ENCODE results near the gene PIPOX.

Gene PIPOX

DNA sequence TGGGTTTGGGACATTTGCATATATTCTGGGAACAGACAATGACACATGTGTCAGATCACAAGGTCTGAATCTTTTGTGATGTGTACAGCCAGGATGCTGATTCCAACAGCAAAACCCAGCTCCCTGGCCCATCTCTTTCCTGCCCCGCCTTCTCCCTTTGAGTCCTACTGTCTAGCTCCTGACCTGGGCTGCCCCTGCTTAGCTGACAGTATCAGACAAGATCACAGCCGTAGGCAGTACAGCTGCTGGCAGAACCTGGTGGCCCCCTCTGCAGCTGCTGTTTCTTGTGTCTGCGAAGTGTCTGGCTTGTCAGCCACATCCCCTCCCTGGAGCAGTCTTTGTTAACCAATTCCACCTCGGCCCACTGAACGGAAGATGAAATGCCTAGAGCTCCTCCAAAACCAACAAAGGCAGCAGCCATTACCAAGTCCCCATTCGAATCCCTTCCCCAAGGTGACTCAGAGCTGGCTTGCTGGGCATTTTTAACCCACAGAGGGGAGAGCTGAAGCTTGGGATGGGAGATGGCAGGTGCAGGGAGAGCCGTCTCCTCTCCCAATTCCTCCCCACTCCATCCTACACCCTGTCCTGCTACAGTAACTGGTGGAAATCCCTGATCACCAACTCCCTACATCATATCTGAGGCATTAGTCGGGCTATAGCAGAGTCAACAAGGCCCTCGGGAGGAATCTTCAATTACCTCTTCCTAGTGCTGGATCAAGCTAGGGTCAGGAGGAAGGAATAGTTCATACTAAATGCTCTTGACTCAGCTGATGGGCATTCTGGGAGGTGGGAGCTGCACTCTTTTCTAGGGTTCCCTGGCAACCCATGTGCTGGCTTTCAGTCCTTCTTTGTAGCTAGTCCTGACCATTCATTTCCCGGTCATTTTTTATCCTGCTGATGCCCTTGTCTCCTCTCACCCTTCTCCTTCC lies 5.8 kb downstream of the PIPOX start:
- no peak for DNase-seq

DNA sequence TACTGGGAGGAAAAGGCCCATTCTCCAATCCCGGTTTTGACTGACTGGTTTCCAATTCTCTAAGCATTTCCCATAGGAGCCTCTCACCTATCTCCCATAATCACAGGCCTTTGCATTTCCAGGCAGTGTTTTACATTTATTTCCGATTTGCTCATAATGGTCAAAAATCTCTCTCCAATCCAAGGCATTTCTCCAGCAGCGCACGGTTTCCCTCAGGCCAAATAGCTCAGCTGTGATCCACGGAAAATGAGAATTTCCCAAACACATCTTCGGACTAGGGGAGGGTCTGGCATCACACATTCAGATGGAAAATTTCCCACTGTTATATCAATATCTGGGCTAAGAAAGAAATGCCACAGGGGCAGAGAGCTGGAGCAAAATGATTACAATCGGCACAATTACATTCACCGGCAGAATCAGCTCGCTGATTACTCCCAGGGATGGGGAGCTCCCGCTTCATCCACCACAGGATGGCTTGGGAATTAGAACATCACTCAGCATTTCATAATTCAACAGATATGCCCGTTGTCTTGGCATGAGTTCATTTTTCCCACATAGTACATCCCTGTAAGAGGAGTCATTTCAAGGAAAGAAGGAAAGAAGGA lies 6.7 kb downstream of the PIPOX start:
- no peak for DNase-seq

DNA sequence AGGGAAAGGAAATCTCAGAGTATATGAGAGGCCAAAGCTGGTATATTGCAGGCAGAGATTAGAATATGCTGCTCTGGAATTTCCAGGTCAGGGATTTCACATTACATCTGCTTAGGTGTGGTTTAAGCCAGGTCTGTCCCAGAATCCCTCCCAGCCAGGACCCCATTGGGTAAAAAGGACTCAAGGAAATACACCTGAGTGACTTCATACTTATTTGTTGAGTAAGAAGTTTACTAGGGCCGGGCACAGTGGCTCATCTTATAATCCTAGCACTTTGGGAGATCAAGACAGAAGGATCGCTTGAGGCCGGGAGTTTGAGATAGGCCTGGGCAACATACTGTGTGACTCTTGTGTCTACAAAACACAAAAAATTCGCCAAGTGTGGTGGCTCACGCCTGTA lies 7.2 kb downstream of the PIPOX start:
- DNase-seq, result no peak

DNA sequence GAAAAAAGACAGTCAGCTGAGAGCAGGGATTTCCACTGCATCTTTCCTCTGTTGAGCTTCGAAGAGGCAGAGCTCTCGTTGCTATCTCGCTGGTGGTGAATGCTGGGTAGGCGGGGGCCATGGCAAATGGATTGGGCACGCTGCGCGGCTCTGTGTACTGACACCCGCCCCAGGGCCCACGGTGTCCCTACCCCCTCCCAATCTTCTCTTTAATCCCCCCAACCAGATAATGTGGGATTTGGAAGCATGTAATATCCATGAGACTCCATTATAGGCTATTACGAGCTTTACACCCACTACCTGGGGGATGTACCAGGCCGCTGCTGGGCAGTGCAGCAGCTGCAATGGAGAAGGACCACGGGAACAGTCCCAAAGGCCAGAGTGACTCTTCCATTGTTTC lies 8.3 kb downstream of the PIPOX start:
- no peak for DNase-seq

DNA sequence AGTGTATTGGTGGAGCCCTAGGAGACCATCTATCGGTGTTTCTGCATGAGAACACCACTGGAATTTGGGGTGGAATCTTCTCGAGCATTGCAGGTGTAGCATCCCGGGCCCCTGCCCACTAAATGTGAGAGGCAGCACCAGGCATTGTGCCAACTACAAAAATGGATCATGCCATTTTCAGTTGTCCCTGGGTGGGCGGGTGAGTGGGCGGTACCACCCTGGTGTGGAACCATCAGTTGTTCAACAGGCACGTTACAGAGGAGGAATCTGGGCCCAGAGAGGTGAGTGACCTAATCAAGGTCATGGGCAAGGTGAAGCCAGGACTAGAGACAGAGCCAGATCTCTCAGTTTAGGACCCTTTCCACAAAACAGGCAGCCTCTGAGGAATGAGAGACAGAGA lies 8.8 kb downstream of the PIPOX start:
- no peak for DNase-seq

DNA sequence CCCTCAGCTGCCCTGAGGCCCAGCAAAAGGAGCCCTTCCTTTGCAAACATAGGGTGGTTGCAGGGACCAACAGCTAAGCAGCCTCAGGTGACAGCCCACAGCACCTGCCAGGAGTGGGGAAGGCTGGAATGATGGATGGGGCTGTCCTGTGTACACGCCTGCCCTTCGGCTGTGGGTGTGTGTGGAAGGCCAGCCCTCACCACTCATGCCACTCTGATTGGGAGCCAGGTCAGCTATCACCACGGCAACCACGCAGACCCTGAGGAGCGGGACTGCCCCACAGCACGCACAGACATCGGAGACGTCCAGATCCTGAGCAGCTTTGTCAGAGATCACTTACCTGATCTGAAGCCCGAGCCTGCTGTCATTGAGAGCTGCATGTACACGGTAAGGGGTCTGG lies 11.9 kb downstream of the PIPOX start:
- no peak for DNase-seq

DNA sequence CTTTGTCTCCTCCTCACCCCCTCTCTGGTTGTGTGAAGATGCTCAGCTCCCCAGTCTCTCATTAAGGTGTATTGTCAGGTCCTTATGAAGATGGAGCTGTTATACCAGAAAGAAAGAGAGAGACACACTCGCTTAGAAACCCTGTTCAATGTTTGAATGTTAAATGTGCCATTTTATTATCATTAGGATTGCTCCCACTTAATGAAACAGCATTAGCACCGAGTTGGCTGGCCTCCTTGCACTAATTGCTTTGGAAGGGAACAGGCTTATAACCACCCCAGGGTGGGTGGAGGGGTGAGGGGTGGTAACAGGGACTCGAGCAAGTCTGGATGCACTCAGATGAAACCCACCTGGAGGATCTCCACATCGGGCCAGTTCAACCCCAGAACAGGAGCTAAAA lies 14.4 kb downstream of the PIPOX start:
- DNase-seq, result no peak

DNA sequence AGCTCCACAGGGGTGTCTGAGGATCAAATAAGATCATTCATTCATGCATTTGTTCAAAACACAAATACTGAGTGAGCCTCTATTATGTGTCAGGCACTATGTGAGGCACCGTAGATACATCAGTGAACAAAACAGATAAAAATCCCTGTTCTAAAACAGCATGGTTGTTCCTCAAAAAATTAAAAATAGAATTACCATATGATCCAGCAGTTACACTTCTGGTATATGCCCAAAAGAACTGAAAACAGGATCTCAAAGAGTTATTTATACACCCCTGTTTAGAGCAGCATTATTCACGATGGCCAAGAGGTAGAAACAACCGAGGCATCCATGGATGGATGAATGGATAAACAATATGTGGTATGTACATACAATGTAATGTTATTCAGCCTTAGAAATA lies 15.4 kb downstream of the PIPOX start:
- no peak for DNase-seq

DNA sequence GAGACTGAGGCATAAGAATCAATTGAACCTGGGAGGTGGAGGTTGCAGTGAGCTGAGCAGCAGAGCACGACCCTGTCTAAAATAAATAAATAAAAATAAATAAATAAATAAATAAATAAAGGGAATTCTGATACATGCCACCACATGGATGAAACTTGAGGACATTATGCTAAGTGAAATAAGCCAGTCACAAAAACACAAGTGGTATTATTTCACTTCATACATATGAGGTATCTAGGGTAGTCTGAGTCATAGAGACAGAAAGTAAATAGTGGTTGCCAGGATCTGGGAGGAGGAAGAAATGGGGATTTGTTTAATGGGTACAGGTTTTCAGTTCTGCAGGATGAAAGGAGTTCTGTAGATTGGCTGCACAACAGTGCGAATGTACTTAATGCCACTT lies 16.3 kb downstream of the PIPOX start:
- DNase-seq, result no peak

DNA sequence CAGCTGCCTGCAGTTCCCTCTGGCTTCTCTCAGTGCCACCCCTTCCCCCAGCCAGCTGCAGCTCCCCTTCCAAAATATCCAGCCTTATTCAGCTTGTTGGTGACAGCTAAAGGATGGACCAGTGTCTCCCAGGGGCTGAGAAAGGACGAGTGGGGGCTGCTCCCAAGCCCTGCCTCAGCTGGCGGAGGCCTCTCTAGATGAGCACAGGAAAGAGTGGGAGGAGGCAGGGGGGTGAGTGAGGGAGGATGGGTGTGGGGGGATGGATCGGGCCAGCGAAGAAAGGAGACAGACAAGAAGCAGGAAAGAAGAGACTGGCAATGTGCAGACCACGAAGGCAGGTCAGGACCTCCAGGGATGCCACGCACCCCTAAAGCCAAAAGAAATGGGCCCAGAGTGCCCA lies 17.5 kb downstream of the PIPOX start:
- no peak for DNase-seq

DNA sequence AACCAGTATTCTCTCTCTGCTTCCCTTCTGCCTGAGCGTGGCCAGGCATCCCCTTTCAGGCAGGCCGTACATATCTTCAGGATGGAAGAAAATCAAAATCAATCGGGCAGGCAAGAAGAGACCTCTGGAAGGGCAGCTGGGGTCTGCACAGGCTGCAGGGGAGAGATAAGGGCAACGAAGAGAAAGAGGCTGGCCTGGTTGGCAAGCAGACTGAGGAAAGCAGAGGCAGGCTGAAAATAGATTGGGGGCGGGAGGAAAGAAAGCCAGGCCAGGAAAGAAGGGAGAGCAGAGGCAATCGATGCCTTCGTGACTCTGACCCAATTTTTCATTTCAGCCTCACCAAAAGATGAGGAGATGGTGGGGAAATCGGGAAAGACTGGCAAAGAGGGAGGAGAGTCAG lies 18.1 kb downstream of the PIPOX start:
- DNase-seq, result no peak

DNA sequence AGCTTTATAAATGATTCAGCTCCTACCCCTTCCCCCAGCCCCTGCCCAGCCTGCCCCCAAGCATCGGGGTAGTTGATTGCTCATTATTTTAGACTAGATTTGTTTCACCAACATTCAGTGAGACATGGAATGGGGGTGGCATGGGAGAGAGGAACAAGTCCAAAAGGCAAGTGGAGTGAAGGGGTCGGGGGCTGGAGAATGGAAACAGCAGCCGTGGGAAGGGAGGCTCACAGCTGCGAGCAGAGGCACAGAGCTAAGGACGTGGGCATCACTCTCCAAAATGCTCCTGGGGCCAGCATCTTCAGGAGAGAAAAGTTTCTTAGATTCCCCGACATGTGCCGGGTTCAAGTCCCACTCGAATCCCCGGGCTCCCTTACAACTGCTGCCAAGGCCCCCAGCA lies 19.3 kb downstream of the PIPOX start:
- DNase-seq, result no peak

DNA sequence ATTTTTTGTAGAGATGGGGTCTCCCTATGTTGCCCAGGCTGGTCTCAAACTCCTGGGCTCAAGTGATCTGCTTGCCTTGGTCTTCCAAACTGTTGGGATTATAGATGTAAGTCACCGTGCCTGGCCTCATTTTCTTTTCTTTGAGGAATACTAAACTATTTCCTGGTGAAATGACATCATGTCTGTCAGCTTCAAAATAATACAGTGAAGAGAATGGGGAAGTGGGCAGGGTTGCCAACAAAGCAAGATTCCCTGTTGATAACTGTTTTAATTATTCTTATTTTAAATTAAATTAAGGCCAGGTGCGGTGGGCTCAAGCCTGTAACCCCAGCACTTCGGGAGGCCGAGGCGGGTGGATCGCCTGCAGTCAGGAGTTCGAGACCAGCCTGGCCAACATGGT lies 21.1 kb downstream of the PIPOX start:
- DNase-seq, result no peak

DNA sequence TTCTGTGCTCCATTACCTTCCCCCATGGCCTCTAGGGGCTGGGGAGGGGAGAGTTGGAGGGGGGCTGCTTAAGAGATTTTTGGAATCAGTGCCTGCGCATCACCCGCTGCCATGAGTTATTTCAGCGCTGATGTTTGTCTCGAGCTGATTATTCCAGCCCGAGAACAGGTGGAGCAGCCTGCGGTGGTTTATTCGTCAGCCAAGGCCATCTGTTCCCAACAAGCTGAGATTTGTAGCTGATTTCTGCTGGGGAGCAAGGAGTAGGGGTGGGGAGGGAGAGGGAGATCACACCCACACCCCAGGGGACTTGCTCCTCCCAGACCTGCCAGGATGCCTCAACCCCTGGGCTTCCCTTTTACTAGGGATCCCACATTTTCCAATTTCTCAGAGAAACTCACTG lies 23.1 kb downstream of the PIPOX start:
- no peak for DNase-seq

DNA sequence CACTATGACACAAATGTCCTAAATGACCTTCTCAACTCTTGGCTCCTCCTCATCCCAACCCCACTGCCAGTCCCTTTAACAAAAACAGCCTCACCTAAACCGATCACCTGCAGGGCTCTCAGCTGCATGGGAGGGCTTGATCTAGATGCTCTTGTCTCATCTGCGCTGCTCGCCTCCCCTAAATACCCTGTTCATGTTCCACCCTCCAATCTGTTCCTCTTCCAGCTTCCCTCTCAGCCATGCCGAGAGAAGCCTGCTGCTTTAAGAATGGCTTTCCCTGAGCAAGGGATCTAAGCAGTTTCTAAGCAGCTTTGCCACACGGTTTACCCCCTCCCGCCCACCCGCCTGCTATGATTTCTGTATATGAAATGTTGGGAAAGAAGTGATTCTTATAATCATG lies 23.7 kb downstream of the PIPOX start:
- DNase-seq, result no peak

DNA sequence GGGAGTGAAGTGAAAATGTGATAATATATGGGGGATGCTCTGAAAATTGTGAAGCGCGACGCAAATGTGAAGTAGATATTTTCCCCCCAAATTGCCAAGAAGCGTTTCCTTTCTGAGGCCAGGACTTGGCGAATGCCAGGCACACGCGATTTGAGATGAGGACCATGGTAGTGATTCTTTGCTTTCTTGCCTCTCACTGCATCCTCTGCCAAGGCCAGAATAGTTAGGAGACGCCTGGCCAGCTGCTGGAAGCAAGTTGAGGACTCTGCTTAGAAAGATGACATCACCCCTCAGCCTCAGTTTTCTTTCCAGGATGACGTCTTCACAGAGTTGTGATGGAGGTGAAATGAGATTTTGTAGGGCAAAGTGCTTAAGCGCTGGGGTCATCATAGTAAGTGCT lies 25.9 kb downstream of the PIPOX start:
- DNase-seq, result no peak

DNA sequence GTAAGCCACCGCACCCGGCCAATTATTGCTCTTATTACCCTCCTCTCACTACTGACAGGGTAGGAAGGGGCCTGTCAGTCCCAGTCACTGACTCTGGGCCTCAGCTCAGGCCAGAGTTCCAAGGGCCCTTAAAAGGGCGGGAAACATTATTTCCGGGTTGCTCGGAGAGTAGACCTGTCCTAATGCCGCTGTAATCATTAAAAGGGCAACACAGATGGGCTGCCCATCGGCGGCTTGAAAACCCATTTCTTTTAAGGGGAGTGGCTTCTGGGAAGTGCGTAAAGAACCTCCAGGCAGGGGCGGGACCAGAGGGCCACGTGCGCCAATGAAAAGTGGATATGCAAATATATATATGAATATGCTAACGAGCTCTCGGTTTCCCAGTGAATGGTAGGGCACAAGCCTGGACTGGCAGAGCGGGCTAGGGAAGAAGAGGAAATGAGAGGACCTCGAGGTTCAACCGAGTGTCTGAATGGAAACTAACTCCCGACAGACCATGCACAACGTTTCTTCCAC lies 26.6 kb downstream of the PIPOX start:
- DNase-seq, result no peak

DNA sequence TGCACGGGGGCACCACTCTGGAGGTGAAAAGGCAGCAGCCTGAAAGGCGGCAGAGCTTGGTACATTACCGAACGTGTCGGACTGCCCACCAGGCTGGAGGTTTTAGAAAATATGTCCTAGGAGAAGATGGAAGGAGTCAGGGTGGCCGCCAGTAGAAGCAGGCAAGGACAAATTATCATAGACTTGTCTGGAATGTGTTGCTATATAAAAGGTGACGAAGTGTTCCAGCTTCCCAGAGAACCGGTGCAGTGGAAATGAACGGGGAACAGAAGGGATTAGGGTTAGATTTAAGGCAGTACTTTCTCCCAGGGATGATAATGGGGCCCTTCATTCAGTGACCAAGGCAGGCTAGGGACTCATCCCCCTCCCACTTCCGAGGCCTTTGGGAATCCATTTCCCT lies 27.4 kb downstream of the PIPOX start:
- DNase-seq, result no peak

DNA sequence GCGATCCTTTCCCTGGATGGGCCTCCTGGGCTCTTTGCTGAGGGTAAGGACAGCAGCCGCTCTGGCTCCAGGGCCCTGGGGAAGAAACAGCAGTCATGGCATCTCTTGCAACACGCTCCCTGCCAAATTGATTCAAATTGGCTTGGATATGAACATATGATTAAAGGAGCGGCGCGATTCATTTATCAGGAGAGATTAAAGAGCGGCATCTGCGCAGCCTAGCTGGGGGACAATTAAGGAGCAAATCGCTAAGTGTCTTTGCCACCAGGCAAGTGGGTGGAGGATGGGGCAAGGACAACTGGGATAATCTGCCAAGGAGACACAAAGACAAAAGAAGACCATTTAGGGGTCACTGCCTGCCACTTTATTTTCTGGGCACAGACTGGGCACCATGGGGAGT lies 27.8 kb downstream of the PIPOX start:
- no peak for DNase-seq

DNA sequence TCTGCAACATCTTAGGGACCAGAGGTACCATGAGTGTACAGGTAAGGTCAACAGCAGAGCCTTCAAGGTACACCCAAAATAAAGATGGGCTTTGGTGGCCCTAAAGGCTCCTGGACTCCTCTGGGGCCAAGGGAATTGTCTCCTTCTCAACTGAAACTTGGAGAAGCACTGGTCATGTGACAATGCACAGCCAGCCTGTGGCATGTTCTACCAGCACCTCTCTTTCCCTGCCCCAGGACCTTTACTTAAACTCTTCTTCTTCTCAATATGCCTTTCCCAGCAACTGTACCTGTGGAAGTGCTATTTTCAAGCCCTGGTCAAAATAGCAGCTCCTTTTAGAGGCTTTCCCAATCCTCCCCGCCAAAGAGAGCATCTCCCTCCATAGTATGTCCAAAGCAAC lies 28.4 kb downstream of the PIPOX start:
- DNase-seq, result no peak

DNA sequence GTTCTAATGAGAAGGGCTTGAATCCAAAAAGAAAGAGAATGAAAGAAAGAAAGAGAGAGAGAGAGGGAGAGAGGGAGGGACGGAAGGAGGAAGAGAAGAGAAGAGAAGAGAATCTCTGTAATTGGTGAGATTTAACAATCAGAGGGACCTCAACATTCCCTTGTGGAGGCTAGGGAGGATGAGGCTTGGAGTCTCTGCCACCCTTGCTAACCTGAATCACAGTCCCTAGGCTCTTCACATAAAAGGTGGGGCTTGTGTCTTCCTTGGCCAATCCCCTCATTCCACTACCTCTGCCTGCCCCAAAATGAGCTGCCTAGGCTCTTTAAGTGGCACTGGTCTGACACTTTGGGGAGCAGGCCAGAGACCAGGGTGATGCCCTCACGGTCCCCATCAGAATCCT lies 30.1 kb downstream of the PIPOX start:
- no peak for DNase-seq

DNA sequence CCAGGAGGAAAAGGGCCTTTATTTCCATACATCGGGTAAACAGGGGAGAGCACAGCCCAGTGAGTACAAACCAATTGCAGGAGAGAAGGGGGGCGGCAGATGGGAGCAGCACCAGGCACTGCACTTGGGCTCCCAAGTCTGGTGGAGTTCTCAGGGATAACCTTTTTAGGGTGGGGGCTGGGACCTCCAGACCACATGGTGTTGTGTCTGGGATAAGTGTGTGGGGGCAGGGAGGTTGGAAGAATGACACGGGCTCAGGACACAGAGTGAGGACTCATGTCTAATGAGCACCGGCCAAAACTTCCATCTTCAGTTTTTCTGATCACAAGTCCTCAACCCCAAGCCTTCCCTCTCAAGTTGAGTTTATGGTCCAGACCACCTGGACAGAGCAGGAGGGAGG lies 30.6 kb downstream of the PIPOX start:
- no peak for DNase-seq

DNA sequence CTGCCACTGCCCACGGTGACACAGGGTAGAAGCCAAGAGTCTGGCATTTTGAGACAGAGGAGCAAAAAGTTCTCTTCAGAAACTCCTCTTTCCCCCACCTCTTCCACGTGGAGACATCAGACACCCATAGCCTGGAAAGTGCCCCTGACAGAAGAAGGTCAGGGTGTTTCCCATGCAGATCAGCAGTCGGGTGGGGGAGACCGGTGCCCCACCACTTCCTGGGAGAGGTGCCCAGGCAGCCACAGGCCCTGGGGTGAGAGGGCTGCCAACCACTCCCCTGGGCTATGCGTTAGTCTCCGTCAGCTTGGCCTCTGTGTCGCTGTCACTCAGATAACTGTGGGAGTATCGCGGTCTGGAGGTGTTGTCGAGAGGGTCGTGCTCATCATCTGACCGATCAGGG lies 31.5 kb downstream of the PIPOX start:
- DNase-seq, result no peak

DNA sequence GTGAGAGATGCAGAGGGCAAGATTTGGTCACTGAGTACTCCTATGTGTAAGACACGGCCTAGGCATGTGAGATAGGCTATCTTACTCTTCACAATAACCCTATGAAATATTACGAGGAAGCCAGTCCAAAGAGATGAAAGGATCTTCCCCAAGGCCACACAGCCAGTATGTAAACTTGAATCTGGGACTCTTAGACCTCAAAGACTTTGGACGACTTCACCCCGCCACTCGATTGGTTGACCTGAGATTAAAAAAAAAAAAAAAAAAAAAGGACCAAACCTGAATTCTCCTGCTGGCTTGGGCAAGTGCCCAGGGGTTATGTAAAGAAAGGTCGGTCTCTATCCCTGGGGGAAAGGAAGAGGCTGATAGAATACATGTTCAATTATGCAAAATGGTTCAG lies 33.1 kb downstream of the PIPOX start:
- no peak for DNase-seq

DNA sequence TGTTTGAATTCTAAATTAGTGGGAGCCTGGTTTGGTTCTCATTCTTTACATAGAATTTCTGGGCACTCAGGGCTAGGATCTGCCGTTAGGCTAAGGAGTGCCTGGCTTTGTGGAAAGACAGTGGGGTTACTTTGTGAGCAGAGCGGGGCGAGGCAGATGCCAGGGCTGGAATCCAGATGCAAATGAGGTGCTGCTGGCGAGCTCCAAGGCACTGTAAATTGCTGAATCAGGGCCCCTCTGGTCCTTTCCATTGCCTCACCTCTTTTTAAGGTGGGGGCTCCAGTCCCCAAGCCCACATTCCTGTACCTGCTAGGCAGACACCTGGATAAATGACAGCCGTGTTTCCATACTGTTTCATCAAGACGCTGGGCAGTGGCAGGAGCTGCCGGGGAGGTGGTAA lies 33.8 kb downstream of the PIPOX start:
- DNase-seq, result no peak
